Osteoblast (primary cell): ENCODE results near the gene CTNNA1. TPM values are rescaled to one million over a fixed set of nuclear protein-coding genes. Genes with fewer than 3 reads are reported as not detected.
A peak's percentile ranks its signal among the peaks of the same experiment; 100 is the strongest.

Source experiments
- DNase-seq: peaks from one replicate; pipeline ENCODE4 v3.0.0; 2011; ENCODE audit warnings: low spot score, mixed read lengths; ENCODE audit not compliant: insufficient read length; ENCODE audit errors: missing footprints
- H2AFZ ChIP-seq: 2 replicates; pipeline ENCODE4 v1.6.0; 2011; ENCODE audit warnings: mild to moderate bottlenecking, low read length
- H3K27ac ChIP-seq: 2 replicates; pipeline ENCODE4 v1.5.1; 2011; ENCODE audit warnings: mild to moderate bottlenecking, low read depth, low read length, moderate library complexity
- H3K27me3 ChIP-seq: 2 replicates; pipeline ENCODE4 v1.6.0; 2012; ENCODE audit warnings: mild to moderate bottlenecking, control low read depth, inconsistent platforms, low read length, moderate library complexity; ENCODE audit not compliant: insufficient read depth
- H3K36me3 ChIP-seq: 2 replicates; pipeline ENCODE4 v1.5.1; 2011; ENCODE audit warnings: mild to moderate bottlenecking, low read length, control low read depth, moderate library complexity; ENCODE audit not compliant: insufficient read depth
- H3K4me1 ChIP-seq: 2 replicates; pipeline ENCODE4 v1.5.1; 2011; ENCODE audit warnings: mild to moderate bottlenecking, low read length, control low read depth, moderate library complexity; ENCODE audit not compliant: insufficient read depth
- H3K4me2 ChIP-seq: 2 replicates; pipeline ENCODE4 v1.6.0; 2011; ENCODE audit warnings: mild to moderate bottlenecking, low read length; ENCODE audit not compliant: insufficient read depth
- H3K4me3 ChIP-seq: fragments of 200-600 bp; sonication (generic); 3 replicates; pipeline ENCODE4 v1.5.1; 2012; ENCODE audit warnings: mild to moderate bottlenecking, low read length, inconsistent platforms; ENCODE audit not compliant: insufficient read depth
- H3K79me2 ChIP-seq: 2 replicates; pipeline ENCODE4 v1.6.0; 2012; ENCODE audit warnings: mild to moderate bottlenecking, low read length, control low read depth, inconsistent platforms; ENCODE audit not compliant: insufficient read depth
- H3K9me3 ChIP-seq: 2 replicates; pipeline ENCODE4 v1.5.1; 2011; ENCODE audit warnings: low read depth, low read length, control low read depth
- H4K20me1 ChIP-seq: 2 replicates; pipeline ENCODE4 v1.6.0; 2012; ENCODE audit warnings: mild to moderate bottlenecking, low read length, control low read depth; ENCODE audit not compliant: insufficient read depth
- total RNA-seq: library from RNA; depleted of rRNA; stranded (reverse); fragments of >200 nt; gene quantifications from 2 replicates; pipeline ENCODE4 v1.2.3, GENCODE V29; 2012
- TF ChIP-seq, protein P1 (sequence below): IDR thresholded peaks from 2 replicates; pipeline ENCODE4 v1.5.1; 2011; ENCODE audit warnings: mild to moderate bottlenecking, low read depth, low read length, moderate library complexity; ENCODE audit errors: extremely low read depth

CTNNA1 gene
- total RNA-seq, 1 donor: 432 TPM

DNA sequence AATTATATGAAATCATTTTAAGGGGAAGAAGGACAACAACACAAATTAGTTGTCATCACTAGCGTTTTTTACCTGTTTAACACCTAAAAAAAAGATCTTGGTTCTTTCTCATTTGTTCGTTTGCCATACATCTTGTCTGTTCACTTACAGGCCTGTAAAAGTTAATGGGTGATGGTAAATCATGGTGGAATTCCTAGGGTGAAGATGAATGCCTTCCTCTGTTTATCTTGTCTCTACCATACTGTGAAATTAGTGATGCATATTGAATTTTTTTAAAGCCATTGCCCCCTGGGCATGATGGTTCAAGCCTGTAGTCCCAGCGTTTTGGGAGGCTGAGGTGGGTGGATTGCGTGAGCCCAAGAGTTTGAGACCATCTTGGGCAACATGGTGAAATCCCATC lies 75.3 kb downstream of the CTNNA1 start:
- peaks cover 35% of the 10 kb centered on the region for H4K20me1 ChIP-seq
- no peaks in the 10 kb centered on the region for H3K27me3 ChIP-seq
- no peak overlapping the region for H2AFZ ChIP-seq
- H3K27ac ChIP-seq: no peak overlapping the region
- TF ChIP-seq, protein P1, sequence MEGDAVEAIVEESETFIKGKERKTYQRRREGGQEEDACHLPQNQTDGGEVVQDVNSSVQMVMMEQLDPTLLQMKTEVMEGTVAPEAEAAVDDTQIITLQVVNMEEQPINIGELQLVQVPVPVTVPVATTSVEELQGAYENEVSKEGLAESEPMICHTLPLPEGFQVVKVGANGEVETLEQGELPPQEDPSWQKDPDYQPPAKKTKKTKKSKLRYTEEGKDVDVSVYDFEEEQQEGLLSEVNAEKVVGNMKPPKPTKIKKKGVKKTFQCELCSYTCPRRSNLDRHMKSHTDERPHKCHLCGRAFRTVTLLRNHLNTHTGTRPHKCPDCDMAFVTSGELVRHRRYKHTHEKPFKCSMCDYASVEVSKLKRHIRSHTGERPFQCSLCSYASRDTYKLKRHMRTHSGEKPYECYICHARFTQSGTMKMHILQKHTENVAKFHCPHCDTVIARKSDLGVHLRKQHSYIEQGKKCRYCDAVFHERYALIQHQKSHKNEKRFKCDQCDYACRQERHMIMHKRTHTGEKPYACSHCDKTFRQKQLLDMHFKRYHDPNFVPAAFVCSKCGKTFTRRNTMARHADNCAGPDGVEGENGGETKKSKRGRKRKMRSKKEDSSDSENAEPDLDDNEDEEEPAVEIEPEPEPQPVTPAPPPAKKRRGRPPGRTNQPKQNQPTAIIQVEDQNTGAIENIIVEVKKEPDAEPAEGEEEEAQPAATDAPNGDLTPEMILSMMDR: no peak
- H3K9me3 ChIP-seq: no peaks in the 10 kb centered on the region
- no peak overlapping the region for H3K4me2 ChIP-seq
- peaks cover 24% of the 10 kb centered on the region for H3K36me3 ChIP-seq
- H3K4me3 ChIP-seq: no peak overlapping the region
- H3K79me2 ChIP-seq: peaks cover 56% of the 10 kb centered on the region
- H3K4me1 ChIP-seq: peaks cover 30% of the 10 kb centered on the region
- no peak for DNase-seq

DNA sequence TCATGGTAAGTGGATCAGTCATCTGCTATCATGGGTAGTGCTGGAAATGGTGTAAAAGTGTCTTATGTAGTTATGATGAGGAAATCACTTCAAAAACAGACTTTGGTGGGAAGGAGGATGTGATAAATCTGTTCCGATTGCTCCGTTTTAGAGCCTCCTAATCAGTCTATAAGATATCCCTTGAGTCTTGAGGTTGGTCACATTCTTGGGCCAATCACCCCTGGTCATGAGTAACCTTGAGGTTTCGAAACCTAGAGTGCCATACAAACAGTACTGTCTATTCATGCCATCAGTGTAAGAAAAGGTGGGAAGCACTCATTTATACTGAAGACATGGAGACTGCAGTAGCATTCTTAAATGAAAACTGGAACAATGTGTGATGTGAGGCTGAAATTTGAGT lies 76.1 kb downstream of the CTNNA1 start:
- Histone ChIP-seq H3K36me3 (peaks cover 24% of the 10 kb centered on the region), H3K9me3 (no peaks in the 10 kb centered on the region), H3K4me1 (peaks cover 27% of the 10 kb centered on the region), H3K4me3 (no peak overlapping the region), H3K4me2 (no peak overlapping the region), H3K27me3 (no peaks in the 10 kb centered on the region), H3K79me2 (peaks cover 62% of the 10 kb centered on the region), H2AFZ (no peak overlapping the region), H4K20me1 (peaks cover 43% of the 10 kb centered on the region), H3K27ac (no peak overlapping the region)
- no peak for DNase-seq
- TF ChIP-seq, protein P1: no peak

DNA sequence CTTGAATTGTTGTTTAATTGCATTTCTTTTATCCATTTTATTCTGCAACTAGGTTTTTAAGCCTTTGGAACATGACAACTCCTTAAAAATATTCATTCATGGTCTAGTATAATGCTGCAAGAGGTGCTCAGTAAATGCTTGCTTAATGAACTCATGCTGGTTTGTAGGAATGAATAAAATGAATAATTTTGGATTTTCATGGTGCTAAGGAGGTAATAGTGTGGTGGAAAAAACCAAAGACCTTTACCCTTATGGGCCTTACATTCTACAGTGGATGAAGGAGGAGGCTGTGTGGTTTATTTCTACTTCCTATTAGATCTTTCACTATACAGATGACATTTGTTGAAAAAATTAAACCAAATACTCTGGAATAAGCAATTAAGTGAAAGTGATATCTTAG lies 78.5 kb downstream of the CTNNA1 start:
- peaks cover 16% of the 10 kb centered on the region for H3K36me3 ChIP-seq
- TF ChIP-seq, protein P1: no peak
- H3K9me3 ChIP-seq: no peaks in the 10 kb centered on the region
- peak overlapping the region; percentile 8 for H3K27ac ChIP-seq
- peaks cover 20% of the 10 kb centered on the region for H3K4me1 ChIP-seq
- H2AFZ ChIP-seq: no peak overlapping the region
- no peaks in the 10 kb centered on the region for H3K27me3 ChIP-seq
- DNase-seq: no peak
- H3K79me2 ChIP-seq: peaks cover 72% of the 10 kb centered on the region
- no peak overlapping the region for H3K4me3 ChIP-seq
- no peak overlapping the region for H3K4me2 ChIP-seq
- H4K20me1 ChIP-seq: peaks cover 45% of the 10 kb centered on the region

DNA sequence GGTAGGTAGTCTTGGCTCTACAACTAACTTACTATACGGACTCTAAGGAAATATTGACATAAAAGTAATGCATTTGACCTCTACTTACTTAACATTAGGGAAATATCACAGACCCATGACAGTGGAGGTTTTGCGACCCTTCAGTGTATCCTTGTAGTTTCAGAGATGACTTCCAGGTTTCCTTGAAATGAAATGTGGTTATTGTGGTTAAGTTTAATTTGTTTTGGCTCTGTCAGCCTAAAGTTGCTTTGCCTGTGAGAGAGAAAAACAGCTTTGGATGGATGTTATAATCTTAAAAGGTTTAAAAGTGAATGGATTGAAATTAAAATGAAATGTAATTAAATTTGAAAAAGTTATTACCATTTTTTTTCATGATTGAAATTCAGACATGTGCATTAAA lies 79.0 kb downstream of the CTNNA1 start:
- Histone ChIP-seq H3K79me2 (peaks cover 72% of the 10 kb centered on the region), H3K4me3 (no peak overlapping the region), H4K20me1 (peaks cover 42% of the 10 kb centered on the region), H2AFZ (no peak overlapping the region), H3K4me2 (no peak overlapping the region), H3K27ac (no peak overlapping the region), H3K9me3 (no peaks in the 10 kb centered on the region), H3K36me3 (peaks cover 13% of the 10 kb centered on the region), H3K4me1 (peaks cover 20% of the 10 kb centered on the region), H3K27me3 (no peaks in the 10 kb centered on the region)
- no peak for DNase-seq
- TF ChIP-seq, protein P1: no peak
